Uterus (tissue), 2 donors: ENCODE results near the gene SENP3.

Experiments used
- CTCF ChIP-seq, 4 experiments: fragments of 200-600 bp in 2 of 4; fragments of 450-650 bp in 2 of 4; sonication (generic) in 2 of 4; IDR thresholded peaks; one replicate each; pipeline ENCODE4 v1.5.1; 2016 to 2019; ENCODE audit warnings: antibody characterized with exemption in 4 of 4, mild to moderate bottlenecking in 2 of 4, moderate library complexity in 1 of 4
- POLR2A ChIP-seq, 2 donors: fragments of 450-650 bp; IDR thresholded peaks; one replicate each; pipeline ENCODE4 v1.6.1; 2016; ENCODE audit warnings: antibody characterized with exemption in 2 of 2, mild to moderate bottlenecking in 1 of 2, moderate library complexity in 1 of 2

- TF ChIP-seq POLR2A (IDR thresholded peaks at IDR 0.05) (no peak), CTCF (IDR thresholded peaks at IDR 0.05) (no peak)
Measured at GRCh38 chr17:7592422-7593021, 30.8 kb downstream of the SENP3 start.
